HT1080 (cell line): ENCODE results near the gene ABHD8. TPM values are rescaled to one million over a fixed set of nuclear protein-coding genes. Genes with fewer than 3 reads are reported as not detected.

Source experiments
- DNase-seq: peaks from one replicate; pipeline ENCODE4 v3.0.0-alpha.2; 2015; ENCODE audit warnings: low read depth
- total RNA-seq: library from RNA; depleted of rRNA; stranded (reverse); fragments of >200 nt; shearing (Covaris generic); gene quantifications from 2 replicates; pipeline ENCODE4 v1.2.3, GENCODE V29; 2014

ABHD8 gene
- total RNA-seq, 1 experiment from 2014 or later = 0.24 TPM

- no peak for DNase-seq
Measured at GRCh38 chr19:17323300-17323963, 20.2 kb upstream of the ABHD8 start.

DNA sequence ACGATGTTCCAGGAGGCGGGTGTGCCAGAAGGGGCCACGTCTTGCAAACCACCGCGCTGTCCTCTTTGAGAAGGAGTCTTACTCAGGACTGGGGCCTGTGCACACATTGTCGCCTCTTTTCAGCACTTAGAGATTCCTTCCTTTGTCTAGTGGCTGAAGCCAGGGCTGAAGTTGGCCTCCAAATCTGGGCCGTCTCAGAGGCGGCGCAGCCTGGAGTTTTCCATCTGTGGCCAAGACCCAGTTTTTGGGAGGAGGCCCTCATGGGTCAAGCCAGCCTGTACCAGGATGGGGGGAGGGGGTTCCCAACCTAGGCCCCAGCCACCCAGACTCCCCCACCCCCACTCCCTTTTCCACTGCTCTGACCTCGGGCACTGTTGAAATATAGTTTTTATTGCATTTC lies 19.6 kb upstream of the ABHD8 start:
- no peak for DNase-seq

- no peak for DNase-seq
Measured at GRCh38 chr19:17321655-17322489, 18.6 kb upstream of the ABHD8 start.

DNA sequence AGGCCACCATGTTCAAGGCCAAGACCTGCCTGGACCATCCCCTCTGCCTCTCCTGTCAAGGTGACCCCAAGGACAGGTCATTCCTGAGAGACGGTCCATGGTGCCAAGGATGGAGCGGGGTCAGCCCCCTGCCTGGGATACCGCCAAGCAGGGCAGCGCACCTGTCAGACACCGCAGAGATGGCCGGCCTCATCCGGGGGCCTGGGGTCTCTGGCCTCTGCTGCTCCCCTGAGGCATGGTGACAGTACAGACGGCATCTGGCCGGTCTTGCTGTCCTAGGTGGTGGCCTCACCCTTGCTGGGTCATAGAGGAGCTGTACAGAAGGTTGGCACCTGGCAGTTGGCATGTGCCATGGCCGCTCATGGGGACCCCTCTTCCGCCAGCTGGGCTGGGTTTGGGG lies 17.2 kb upstream of the ABHD8 start:
- DNase-seq = no peak

- DNase-seq = no peak
Measured at GRCh38 chr19:17319473-17320238, 16.4 kb upstream of the ABHD8 start.

- DNase-seq = no peak
Measured at GRCh38 chr19:17318966-17319365, 15.7 kb upstream of the ABHD8 start.

DNA sequence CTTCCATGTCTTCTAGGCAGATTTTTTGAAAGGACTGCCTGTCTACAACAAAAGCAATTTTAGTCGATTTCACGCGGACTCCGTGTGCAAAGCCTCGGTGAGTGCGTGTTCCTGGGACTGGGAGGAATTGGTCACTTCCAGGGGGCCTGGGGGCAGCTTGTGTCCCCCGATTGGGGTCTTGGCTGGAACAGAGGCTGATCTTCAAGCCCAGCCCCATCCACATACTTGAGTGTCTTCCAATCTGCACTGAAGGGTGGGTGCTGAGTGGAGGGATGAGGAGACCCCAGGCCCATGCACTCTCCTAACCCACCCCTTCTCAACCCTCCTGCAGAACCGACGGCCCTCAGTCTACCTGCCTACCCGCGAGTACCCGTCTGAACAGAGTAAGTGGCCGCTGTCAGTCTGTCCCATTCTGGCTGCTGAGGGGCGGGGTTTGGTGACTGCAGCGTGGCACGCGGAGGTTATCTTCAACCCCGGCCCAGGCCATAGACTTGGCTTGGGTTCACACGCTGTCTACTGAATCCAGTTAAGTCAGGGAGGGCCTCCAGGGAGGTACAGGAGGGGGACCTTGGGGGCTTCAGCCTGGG lies 10.9 kb upstream of the ABHD8 start:
- DNase-seq = no peak

DNA sequence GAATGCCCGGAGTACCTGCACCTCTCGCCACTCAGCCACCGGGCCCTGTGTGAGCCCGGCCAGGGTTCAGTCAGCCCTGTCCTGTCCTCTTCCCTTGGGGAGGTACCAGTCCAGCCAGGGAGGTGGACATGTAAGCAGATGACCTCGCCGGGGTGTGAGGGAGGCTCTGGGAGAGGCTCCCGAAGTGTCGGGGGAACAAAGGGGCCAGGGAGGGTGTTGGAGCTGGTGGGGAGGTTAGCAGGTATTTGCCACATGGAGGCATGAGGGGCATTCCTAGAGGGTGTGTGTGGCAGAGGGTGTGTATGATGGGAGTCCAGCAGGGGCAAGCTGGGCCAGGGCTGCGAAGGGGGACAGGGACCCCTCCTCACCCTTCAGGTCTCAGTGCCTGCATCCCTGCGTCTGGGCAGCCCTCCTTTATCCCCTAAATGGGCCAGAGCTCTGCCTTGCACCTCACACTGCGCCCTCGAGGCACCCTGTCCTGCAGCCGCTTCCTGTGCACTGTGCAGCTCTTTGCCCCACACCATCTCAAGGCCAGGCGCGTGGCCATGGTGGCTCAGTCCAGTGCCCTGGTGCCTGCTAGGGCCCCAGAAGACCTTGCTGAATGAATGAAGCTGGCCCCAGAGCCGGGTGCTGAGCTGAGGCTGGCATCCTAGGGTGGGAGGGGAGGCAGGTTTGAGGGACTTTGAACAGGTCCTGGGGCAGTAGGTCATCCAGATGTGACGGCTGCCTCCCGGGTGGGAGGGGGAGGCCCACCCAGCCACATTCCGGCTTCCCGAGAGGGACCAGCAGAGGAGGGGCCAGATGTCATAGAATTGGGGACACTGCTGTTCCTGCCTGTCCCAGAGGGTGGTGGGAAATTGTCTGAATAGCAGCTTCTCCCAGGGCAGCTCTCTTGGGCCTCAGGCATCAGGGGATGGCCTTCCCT lies 9.2 kb upstream of the ABHD8 start:
- no peak for DNase-seq

- peak; percentile 44 for DNase-seq
Measured at GRCh38 chr19:17311455-17312188, 8.4 kb upstream of the ABHD8 start.

DNA sequence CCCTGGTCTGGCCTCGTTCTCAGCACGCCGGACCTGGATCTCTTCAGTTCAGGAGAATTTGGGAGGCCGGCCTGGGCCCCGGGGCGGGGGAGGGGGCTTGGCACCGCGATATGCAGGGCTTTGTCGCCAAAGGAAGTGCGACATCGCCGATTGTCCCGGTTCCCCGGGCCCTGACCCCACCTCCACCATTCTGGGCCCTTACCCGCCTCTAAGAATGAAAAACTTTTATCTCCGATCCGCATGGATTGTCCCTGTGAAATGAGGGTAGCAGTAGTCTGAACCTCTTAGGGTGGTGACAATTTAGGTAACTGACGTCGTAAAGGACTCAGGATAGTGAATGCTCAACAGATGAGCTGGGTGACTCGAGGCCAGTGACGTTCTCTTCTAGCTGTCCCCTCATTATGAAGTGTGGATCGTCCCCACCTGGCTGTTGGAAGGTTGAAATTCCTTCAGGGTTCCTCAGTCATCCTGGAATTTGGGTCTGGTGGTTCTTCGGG lies 6.8 kb upstream of the ABHD8 start:
- no peak for DNase-seq

- peak; percentile 99 for DNase-seq
Measured at GRCh38 chr19:17309198-17309964, 6.2 kb upstream of the ABHD8 start, which contains the start of gene DDA1. DDA1 (plus strand) TSS chr19:17309563; CDS start chr19:17309655, 92 bp downstream.

DNA sequence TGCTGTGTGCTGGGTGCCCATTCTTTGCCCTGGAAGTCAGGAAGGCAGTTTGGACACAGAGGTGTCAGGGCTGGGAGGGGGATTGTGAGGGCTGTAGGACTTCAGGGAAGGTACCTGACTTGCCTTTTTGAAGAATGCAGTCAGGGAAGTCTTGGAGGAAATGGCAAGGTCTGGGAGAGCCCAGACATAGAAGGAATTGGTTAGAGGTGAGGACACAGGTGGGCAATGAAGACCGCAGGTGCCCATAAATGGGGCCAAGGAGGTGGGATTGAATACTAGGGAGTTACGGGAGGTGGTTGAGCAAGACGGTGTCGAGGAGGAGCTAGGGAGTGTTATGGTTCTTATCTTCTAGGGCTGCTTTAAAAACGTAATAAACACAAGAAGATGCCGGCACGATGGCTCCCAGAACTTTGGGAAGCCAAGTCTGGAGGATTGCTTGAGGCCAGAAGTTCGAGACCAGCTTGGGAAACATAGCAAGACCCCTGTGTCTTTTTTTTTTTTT lies 4.7 kb upstream of the ABHD8 start:
- DNase-seq = no peak

DNA sequence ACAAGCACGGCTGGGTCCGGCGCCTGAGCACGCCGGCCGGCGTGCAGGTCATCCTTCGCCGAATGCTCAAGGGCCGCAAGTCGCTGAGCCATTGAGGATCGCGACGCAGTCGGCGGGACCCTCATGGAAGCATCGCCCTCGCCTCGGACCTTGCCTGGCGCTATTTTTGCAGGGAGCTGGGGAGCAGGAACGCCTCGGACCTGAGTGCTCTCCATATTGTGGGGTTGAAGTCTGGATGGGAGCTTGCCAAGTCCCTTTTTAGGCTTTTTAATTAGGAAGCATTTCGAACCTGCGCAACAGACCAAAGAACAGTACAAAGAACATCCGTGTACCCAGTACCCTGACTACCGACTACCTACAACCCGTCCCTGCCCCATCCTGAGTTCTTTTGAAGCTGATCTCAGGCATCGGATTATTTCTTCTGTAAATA lies 3.1 kb upstream of the ABHD8 start:
- no peak for DNase-seq

- DNase-seq = peak; percentile 100
Measured at GRCh38 chr19:17305517-17306284, 2.5 kb upstream of the ABHD8 start, which contains the start of gene MRPL34. MRPL34 (plus strand) TSS chr19:17305872; CDS start chr19:17305893, 21 bp downstream.

GRCh38 chr19:17305216-17305516 lies 1.9 kb upstream of the ABHD8 start:
- no peak for DNase-seq

DNA sequence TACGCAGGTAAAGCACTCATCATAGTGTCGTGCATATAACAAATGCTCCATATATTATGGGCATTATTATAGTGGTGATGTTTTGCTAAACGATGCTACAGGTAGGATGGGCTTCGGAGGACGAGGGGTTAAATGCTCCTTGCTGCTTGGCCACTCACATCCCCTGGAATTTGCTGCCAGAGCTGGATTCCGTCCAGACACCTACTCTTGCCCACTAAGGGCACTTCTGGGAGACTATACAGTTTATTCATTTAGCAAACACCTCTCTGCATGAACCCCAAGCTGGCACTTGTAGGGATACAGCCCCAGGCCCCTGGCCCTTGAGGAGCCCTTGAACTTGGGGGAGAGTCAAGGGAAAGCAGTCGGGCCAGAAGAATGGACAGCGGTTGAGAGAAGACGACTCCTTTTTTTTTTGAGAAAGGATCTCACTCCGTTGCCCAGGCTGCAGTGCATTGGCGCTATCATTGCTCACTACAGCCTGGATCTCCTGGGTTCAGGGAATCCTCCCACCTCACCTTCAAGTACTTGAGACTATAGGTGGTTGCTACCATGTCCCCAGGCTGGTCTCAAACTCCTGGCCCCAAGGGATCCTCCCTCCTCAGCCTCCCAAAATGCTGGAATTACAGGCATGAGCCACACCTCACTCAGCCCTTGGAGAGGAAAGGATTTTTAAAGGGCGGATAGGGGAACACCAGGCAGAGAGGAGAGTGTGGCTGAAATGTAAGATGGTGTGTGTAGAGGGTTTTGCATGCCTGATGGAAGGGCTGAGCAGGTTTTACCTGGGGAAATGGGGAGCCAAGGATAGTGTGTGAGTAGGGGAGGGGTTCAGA lies 1.4 kb upstream of the ABHD8 start:
- DNase-seq = no peak

DNA sequence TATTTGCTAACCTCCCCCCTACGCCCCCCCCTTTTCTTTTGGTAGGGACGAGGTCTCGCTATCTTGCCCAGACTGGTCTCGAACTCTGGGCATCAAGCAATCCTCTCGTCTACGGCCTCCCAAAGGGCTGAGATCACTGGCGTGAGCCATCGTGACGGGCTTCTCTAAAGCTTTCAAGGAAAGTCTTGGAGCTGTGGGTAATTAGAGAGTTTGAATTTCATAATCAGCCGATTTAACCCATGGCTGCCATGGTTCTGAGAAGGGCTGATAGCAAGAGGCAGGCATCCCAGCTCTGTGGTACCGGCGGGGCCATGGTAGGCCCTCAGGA lies 679 bp upstream of the ABHD8 start:
- no peak for DNase-seq
